Suprapubic skin (tissue), 4 donors: ENCODE results near the gene PREX1. TPM values are rescaled to one million over a fixed set of nuclear protein-coding genes. Genes with fewer than 3 reads are reported as not detected.
A peak's percentile ranks its signal among the peaks of the same experiment; 100 is the strongest.

Experiments
- DNase-seq, 2 donors: peaks; one replicate each; pipeline ENCODE4 v3.0.0-alpha.2; 2019; ENCODE audit warnings: low spot score in 2 of 2
- H3K27ac ChIP-seq: fragments of 200-600 bp; sonication (generic); one replicate; pipeline ENCODE4 v1.5.1; 2019
- H3K27me3 ChIP-seq: fragments of 200-600 bp; sonication (generic); one replicate; pipeline ENCODE4 v1.5.1; 2019
- H3K36me3 ChIP-seq: fragments of 200-600 bp; sonication (generic); one replicate; pipeline ENCODE4 v1.5.1; 2019
- H3K4me1 ChIP-seq: fragments of 200-600 bp; sonication (generic); one replicate; pipeline ENCODE4 v1.5.1; 2019
- H3K4me3 ChIP-seq: fragments of 200-600 bp; sonication (generic); one replicate; pipeline ENCODE4 v1.5.1; 2019; ENCODE audit warnings: mild to moderate bottlenecking
- H3K9me3 ChIP-seq: fragments of 200-600 bp; sonication (generic); one replicate; pipeline ENCODE4 v1.5.1; 2019
- EP300 ChIP-seq: sonication (generic); formaldehyde crosslinking; IDR thresholded peaks from one replicate; pipeline ENCODE4 v1.6.1; 2017; ENCODE audit warnings: antibody characterized with exemption
- POLR2A ChIP-seq, 2 donors: fragments of 450-650 bp; IDR thresholded peaks; one replicate each; pipeline ENCODE4 v1.6.1; 2017; ENCODE audit warnings: antibody characterized with exemption in 2 of 2, mild to moderate bottlenecking in 2 of 2, moderate library complexity in 2 of 2
- POLR2AphosphoS5 ChIP-seq, 3 donors: sonication (generic); formaldehyde crosslinking; IDR thresholded peaks; one replicate each; pipeline ENCODE4 v1.6.1; 2017; ENCODE audit warnings: antibody characterized with exemption in 3 of 3
- WGBS: methylation state at CpG from one replicate; pipeline ENCODE4 v1.1.5; 2018; 5-methylcytosine and 5-hydroxymethylcytosine counted together
- total RNA-seq, 4 donors: library from RNA; depleted of rRNA; stranded (reverse); fragments of >200 nt; gene quantifications; one replicate each; pipeline ENCODE4 v1.1.0, GENCODE V29; 2016
- TF ChIP-seq, protein P1 (sequence below), 2 donors: fragments of 200-600 bp in 1 of 2; fragments of 450-650 bp in 1 of 2; sonication (generic) in 1 of 2; IDR thresholded peaks; one replicate each; pipeline ENCODE4 v1.5.1; 2016 to 2019; ENCODE audit warnings: antibody characterized with exemption in 2 of 2, mild to moderate bottlenecking in 1 of 2, moderate library complexity in 1 of 2

Gene PREX1
- total RNA-seq, 4 donors from 2014 or later = 4.7 to 15.1 (median 10.2) TPM

DNA sequence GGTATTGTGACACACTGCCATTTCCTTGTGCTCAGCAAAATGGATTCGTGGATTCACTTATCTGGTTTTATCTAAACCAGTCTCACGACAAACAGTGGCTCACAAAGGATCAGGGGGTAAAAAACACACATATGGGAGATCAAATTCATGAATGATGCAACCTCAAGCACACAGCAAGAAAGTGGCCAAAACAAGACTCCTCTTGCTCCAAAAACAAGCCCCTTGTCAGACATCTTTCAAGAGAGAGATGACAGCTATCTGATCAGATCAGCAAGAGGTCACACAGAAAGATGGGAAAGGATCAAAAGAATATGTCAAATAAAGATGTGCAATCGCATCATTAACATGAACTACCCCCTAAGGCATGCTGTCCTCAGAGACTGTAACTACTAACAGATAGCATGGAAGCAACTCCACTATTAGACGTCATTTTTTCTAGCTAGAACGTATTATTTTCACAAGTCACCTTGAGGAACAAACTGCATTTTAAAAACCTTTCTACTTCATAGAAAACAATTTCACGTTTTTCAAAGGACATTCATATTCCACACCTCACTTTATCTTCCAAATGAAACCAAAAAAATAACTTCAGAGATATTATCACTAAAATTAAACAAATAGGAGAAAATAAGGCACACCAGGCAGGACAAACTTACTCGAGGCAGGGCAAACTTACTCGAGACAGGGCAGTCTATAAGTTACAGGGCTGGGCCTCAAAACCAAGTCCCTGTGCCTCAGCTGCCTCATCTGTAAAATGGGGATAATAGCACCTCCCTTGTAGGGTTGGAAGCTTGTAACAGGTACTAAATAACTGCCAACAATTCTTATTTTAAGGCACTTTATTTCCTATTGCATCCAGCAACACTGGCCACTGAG lies 122.3 kb downstream of the PREX1 start:
- peak overlapping the region; percentile 52 for H3K27ac ChIP-seq
- no peak for DNase-seq
- H3K27me3 ChIP-seq = no peaks in the 10 kb centered on the region
- H3K36me3 ChIP-seq = peaks cover 4% of the 10 kb centered on the region
- peaks cover 35% of the 10 kb centered on the region for H3K4me1 ChIP-seq
- no peaks in the 10 kb centered on the region for H3K9me3 ChIP-seq
- TF ChIP-seq EP300 (no peak), POLR2AphosphoS5 (IDR thresholded peaks at IDR 0.05) (peak in 1 of 3 donors; percentile 26), POLR2A (IDR thresholded peaks at IDR 0.05) (no peak)
- TF ChIP-seq, protein P1, sequence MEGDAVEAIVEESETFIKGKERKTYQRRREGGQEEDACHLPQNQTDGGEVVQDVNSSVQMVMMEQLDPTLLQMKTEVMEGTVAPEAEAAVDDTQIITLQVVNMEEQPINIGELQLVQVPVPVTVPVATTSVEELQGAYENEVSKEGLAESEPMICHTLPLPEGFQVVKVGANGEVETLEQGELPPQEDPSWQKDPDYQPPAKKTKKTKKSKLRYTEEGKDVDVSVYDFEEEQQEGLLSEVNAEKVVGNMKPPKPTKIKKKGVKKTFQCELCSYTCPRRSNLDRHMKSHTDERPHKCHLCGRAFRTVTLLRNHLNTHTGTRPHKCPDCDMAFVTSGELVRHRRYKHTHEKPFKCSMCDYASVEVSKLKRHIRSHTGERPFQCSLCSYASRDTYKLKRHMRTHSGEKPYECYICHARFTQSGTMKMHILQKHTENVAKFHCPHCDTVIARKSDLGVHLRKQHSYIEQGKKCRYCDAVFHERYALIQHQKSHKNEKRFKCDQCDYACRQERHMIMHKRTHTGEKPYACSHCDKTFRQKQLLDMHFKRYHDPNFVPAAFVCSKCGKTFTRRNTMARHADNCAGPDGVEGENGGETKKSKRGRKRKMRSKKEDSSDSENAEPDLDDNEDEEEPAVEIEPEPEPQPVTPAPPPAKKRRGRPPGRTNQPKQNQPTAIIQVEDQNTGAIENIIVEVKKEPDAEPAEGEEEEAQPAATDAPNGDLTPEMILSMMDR (IDR thresholded peaks at IDR 0.05) = no peak
- WGBS = 56% methylated on average over 8 of the region's 8 CpGs
- no peak overlapping the region for H3K4me3 ChIP-seq

DNA sequence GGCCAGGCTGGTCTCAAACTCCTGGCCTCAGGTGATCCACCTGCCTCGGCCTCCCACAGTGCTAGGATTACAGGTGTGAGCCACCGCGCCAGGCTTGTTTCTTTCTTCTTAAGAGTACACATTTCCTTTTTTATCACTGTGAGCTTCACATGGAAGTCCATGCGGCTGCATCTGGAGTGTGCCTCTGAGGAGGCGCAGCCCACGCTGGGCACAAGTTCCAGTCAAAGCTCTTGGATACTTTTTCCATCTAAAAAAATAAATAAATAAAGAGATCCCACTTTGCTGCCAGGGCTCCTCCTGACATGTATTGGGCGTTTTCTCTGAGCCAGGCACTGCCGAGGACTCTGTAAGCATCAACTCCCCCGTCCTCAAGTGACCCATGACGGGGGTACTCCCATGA lies 123.0 kb downstream of the PREX1 start:
- Histone ChIP-seq H3K27me3 (no peaks in the 10 kb centered on the region), H3K4me1 (peaks cover 33% of the 10 kb centered on the region), H3K36me3 (peaks cover 4% of the 10 kb centered on the region), H3K27ac (peak overlapping the region; percentile 35), H3K9me3 (no peaks in the 10 kb centered on the region), H3K4me3 (no peak overlapping the region)
- 61% methylated on average over 10 of the region's 10 CpGs for WGBS
- TF ChIP-seq, protein P1 (IDR thresholded peaks at IDR 0.05) = no peak
- TF ChIP-seq EP300 = no peak
- TF ChIP-seq POLR2A (IDR thresholded peaks at IDR 0.05) = no peak
- no peak for TF ChIP-seq POLR2AphosphoS5 (IDR thresholded peaks at IDR 0.05)
- DNase-seq = no peak

DNA sequence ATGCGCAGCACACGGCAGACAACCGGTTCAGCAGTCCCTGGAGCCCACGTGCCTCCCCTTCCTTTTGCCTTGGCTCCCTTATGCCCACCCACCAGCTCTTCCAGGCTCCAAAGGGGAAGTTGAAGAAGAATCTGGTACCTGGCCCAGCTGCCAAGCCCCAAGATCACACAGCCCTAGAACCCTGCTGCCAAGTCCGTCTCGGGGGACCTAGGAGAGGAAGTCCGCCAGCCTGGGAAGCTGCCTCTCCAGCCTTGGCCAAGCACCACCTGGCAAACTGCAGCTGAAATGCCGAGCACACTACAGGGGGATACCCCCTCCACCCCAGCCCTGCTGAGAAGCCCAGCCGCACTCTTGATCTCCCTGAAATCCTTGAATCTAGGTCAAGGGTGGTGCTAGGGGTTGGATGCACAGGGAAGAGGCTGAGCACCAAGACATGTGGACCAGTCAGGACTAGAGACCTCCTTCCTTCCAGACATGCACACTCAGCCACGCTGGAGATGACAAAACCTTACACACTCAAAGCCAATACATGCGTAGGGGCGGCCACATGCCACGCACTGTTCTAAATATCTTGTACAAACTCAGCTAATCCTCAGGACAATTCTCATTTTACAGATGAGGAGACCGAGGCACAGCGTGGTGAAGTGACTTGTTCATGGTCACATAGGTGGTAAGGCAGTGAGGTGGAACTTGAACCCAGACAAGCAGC lies 124.1 kb downstream of the PREX1 start:
- 62% methylated on average over 11 of the region's 15 CpGs for WGBS
- DNase-seq = no peak
- H3K4me1 ChIP-seq = peaks cover 33% of the 10 kb centered on the region
- H3K9me3 ChIP-seq = no peaks in the 10 kb centered on the region
- peaks cover 4% of the 10 kb centered on the region for H3K36me3 ChIP-seq
- no peaks in the 10 kb centered on the region for H3K27me3 ChIP-seq
- peak overlapping the region; percentile 57 for H3K27ac ChIP-seq
- TF ChIP-seq, protein P1 (IDR thresholded peaks at IDR 0.05) = no peak
- no peak for TF ChIP-seq POLR2A (IDR thresholded peaks at IDR 0.05)
- H3K4me3 ChIP-seq = no peak overlapping the region

DNA sequence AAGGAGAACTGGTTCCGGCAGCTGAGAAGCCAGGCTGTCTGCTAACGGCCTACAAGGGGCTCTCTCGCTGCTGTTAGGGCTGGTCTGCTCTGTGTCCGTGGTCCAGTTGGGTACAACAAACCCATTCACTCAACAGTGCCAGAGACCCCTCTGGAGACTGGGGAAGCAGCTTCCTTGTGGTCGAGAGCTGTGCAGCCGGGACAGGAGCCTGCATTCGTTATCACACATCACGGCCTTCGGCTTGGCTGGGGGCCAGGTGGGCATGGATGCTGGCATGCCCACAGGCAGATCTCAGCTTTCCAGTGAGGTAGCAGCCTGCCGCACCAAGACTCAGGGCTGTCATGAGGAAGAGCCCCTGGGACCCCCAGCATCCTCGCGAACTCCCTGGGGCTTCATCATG lies 124.7 kb downstream of the PREX1 start:
- peaks cover 38% of the 10 kb centered on the region for H3K4me1 ChIP-seq
- H3K36me3 ChIP-seq = peaks cover 4% of the 10 kb centered on the region
- 100% methylated on average over 1 of the region's 12 CpGs for whole genome bisulfite sequencing
- H3K4me3 ChIP-seq = no peak overlapping the region
- TF ChIP-seq, protein P1 (IDR thresholded peaks at IDR 0.05) = no peak
- no peak for TF ChIP-seq POLR2A (IDR thresholded peaks at IDR 0.05)
- TF ChIP-seq POLR2AphosphoS5 (IDR thresholded peaks at IDR 0.05) = no peak
- TF ChIP-seq EP300 = no peak
- DNase-seq = no peak
- no peaks in the 10 kb centered on the region for H3K27me3 ChIP-seq
- H3K27ac ChIP-seq = peak overlapping the region; percentile 57
- no peaks in the 10 kb centered on the region for H3K9me3 ChIP-seq

DNA sequence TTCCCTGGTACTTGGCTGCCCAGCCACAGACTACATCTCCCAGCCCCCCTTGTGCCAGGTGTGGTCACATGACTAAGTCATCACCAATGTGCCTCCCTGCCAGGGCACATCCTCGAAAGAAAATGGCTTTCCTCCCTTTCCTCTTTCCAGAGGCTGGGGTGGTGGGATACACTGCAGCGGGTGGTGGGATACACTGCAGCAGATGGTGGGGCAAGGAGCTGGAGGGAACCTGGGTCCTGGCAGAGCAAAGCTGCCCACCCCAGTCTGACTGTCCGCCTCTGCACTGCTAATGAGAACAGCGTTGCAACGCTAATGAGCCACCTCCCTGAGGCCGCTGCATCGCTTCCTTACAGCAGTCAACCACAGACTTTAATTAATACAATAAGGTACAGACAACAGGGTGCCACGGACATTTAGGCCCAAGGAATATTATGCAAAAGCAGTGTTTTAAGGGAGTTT lies 125.3 kb downstream of the PREX1 start:
- Histone ChIP-seq H3K27me3 (no peaks in the 10 kb centered on the region), H3K27ac (peak overlapping the region; percentile 57), H3K36me3 (peaks cover 4% of the 10 kb centered on the region), H3K9me3 (no peaks in the 10 kb centered on the region), H3K4me1 (peaks cover 44% of the 10 kb centered on the region), H3K4me3 (no peak overlapping the region)
- DNase-seq = no peak
- TF ChIP-seq EP300 (no peak), POLR2AphosphoS5 (IDR thresholded peaks at IDR 0.05) (no peak), POLR2A (IDR thresholded peaks at IDR 0.05) (no peak)
- TF ChIP-seq, protein P1 (IDR thresholded peaks at IDR 0.05) = no peak
- 72% methylated on average over 3 of the region's 8 CpGs for WGBS
